ENCODE results near the gene MIER1. TPM values are rescaled to one million over a fixed set of nuclear protein-coding genes. Genes with fewer than 3 reads are reported as not detected.

Gene MIER1
- total and polyA plus RNA-seq, 9 of the 15 experiments (the other 6 are each of a cell fraction or from before 2014, with no cell fraction given) = 13.9 to 34.8 (median 21.5) TPM

GRCh38 chr1:66929999-66930822 lies 5.4 kb downstream of the MIER1 start (continued):
- TF ChIP-seq AFF4 (CRISPR knock-in tag; IDR thresholded peaks at IDR 0.05) (no peak; the same call in 1 of the 2 replicates), JUNB (CRISPR knock-in tag; conservative IDR thresholded peaks at IDR 0.05) (no peak; the same call in 1 of the 2 replicates), KLF16 (IDR thresholded peaks at IDR 0.05) (no peak), ZBTB5 (IDR thresholded peaks at IDR 0.05) (no peak), GATA2 (CRISPR knock-in tag; IDR thresholded peaks at IDR 0.05) (no peak), ZFP36 (IDR thresholded peaks at IDR 0.05; ENCODE audit: low read depth, low read length, partially characterized antibody) (no peak), SMARCA4 (IDR thresholded peaks at IDR 0.05) (0 out of 2 replicates have a peak, but pooled peaks have one; percentile 34), NCOR1 (IDR thresholded peaks at IDR 0.05) (no peak), ZNF133 (CRISPR knock-in tag; IDR thresholded peaks at IDR 0.05) (no peak), ZBED1 (IDR thresholded peaks at IDR 0.05) (no peak), OTX1 (CRISPR knock-in tag; IDR thresholded peaks at IDR 0.05) (no peak), MITF (IDR thresholded peaks at IDR 0.05) (peak; percentile 22; the same call in 1 of the 2 replicates), PHB (CRISPR knock-in tag; IDR thresholded peaks at IDR 0.05) (no peak), ZNF592 (IDR thresholded peaks at IDR 0.05) (no peak), MYBL2 (IDR thresholded peaks at IDR 0.05; ENCODE audit: low read depth) (no peak), MYBL2 (CRISPR knock-in tag; IDR thresholded peaks at IDR 0.05; ENCODE audit: borderline replicate concordance) (no peak), CAMTA2 (CRISPR knock-in tag; conservative IDR thresholded peaks at IDR 0.05) (no peak; the same call in 1 of the 2 replicates)

All from K562 (cell line).